GM12892 (cell line): ENCODE data around the gene G6PC2.

Source experiments
- POLR2A ChIP-seq: IDR thresholded peaks from 2 replicates; pipeline ENCODE4 v1.6.1; 2011; ENCODE audit warnings: low read depth, low read length, control low read depth
- POLR2AphosphoS5 ChIP-seq: IDR thresholded peaks from 2 replicates; pipeline ENCODE4 v1.6.1; 2011; ENCODE audit warnings: low read depth, low read length, control low read depth

DNA sequence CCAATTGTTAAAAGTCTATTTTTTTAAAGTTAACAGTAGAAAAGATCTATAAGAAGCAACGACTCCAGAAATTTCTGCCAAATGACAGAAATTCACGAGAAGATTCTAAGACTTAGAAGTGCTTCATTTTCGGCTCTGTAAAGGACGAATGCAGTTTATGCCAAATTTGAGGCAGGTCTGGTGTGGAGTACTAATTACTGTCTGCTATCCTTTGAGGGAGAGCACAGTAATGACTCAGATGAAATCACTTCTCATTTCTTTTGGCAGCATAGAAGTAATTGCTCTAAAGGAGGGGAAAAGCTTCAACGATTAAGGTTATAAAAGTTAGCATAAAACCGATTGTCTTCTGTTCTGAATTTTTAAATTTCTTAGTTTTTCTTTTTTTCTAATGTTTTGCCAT lies 11.4 kb downstream of the G6PC2 start:
- TF ChIP-seq POLR2A = no peak
- TF ChIP-seq POLR2AphosphoS5 = no peak
